Esophagus muscularis mucosa (tissue), 4 donors: ENCODE data around the gene HTRA2. TPM values are rescaled to one million over a fixed set of nuclear protein-coding genes. Genes with fewer than 3 reads are reported as not detected.
"Not testable (repeated sequence)": the region's sequence is repeated elsewhere in the genome, so short reads cannot be mapped to it uniquely, and the experiment has no call there.

ENCODE experiments used
- DNase-seq: peaks from one replicate; pipeline ENCODE4 v3.0.0-alpha.2; 2017; ENCODE audit errors: extremely low spot score
- H3K27ac ChIP-seq, 4 donors: fragments of 200-600 bp; sonication (generic); replicated peaks in 1 of 4; 1 replicate in 3 of 4; 2 replicates in 1 of 4; pipeline ENCODE4 v1.5.1; 2016 to 2019; ENCODE audit warnings: mild to moderate bottlenecking in 1 of 4
- H3K27me3 ChIP-seq, 4 donors: fragments of 200-600 bp; sonication (generic); one replicate each; pipeline versions ENCODE4 v1.5.1 to v1.6.0; 2016 to 2019
- H3K36me3 ChIP-seq, 4 donors: fragments of 200-600 bp; sonication (generic); one replicate each; pipeline ENCODE4 v1.5.1; 2016 to 2019
- H3K4me1 ChIP-seq, 4 donors: fragments of 200-600 bp; sonication (generic); one replicate each; pipeline ENCODE4 v1.5.1; 2016 to 2019
- H3K4me3 ChIP-seq, 4 donors: fragments of 200-600 bp; sonication (generic); 1 replicate in 2 of 4; 2 replicates in 2 of 4; pipeline ENCODE4 v1.5.1; 2016 to 2019; ENCODE audit warnings: mild to moderate bottlenecking in 4 of 4, moderate library complexity in 1 of 4
- H3K9me3 ChIP-seq, 4 donors: fragments of 200-600 bp; sonication (generic); 1 replicate in 3 of 4; 2 replicates in 1 of 4; pipeline ENCODE4 v1.5.1; 2016 to 2019
- CTCF ChIP-seq, 3 experiments: fragments of 200-600 bp in 2 of 3; fragments of 450-650 bp in 1 of 3; sonication (generic) in 2 of 3; IDR thresholded peaks; one replicate each; pipeline ENCODE4 v1.5.1; 2017 to 2019; ENCODE audit warnings: antibody characterized with exemption in 3 of 3, mild to moderate bottlenecking in 2 of 3, moderate library complexity in 1 of 3
- EP300 ChIP-seq: sonication (generic); formaldehyde crosslinking; IDR thresholded peaks from one replicate; pipeline ENCODE4 v1.6.1; 2017; ENCODE audit warnings: antibody characterized with exemption
- POLR2A ChIP-seq: fragments of 450-650 bp; IDR thresholded peaks from one replicate; pipeline ENCODE4 v1.6.1; 2017; ENCODE audit warnings: antibody characterized with exemption, moderate library complexity, mild to moderate bottlenecking, low read depth
- POLR2AphosphoS5 ChIP-seq, 2 donors: sonication (generic); formaldehyde crosslinking; IDR thresholded peaks; one replicate each; pipeline ENCODE4 v1.6.1; 2017; ENCODE audit warnings: antibody characterized with exemption in 2 of 2
- whole genome bisulfite sequencing: methylation state at CpG from one replicate; pipeline ENCODE4 v1.1.5; 2018; 5-methylcytosine and 5-hydroxymethylcytosine counted together
- intact Hi-C: fragments of 100-400 bp; cut with DNase I; formaldehyde crosslinking; loops from one replicate; pipeline ENCODE4 v1.15.1; 2023
- total RNA-seq, 4 donors: library from RNA; depleted of rRNA; stranded (reverse); fragments of >200 nt; gene quantifications; one replicate each; pipeline versions ENCODE4 v1.1.0 to v1.2.1, GENCODE V29; 2016

Gene HTRA2
- total RNA-seq, result 10 to 100 TPM; 29.7 to 37.9 (median 31.9) TPM

GRCh38 chr2:74529357-74530238, at the start of gene HTRA2, which contains the start of gene AUP1:
TSS of gene HTRA2 (plus strand) at chr2:74529933. CDS start at chr2:74530007, 74 bp downstream.
TSS of gene AUP1 (minus strand) at chr2:74529706. CDS start at chr2:74529629, 77 bp downstream.
- Histone ChIP-seq H3K27me3 (no peaks in the 10 kb centered on the region), H3K4me3 (peak within 1 kb of the TSS; percentile 62 to 92 (median 86)), H3K9me3 (no peaks in the 10 kb centered on the region), H3K4me1 (peaks cover 24 to 42% (median 33%) of the 10 kb centered on the region in 4 donors), H3K36me3 (peaks cover 30 to 58% (median 49%) of the 10 kb centered on the region in 4 donors), H3K27ac (peak within 1 kb of the TSS; percentile 83 to 89 (median 87))
- 1% methylated on average over 36 of the region's 87 CpGs for WGBS
- DNase-seq, result peak; percentile 99
- TF ChIP-seq POLR2AphosphoS5 (IDR thresholded peaks at IDR 0.05) (peak; percentile 92 to 95), CTCF (IDR thresholded peaks at IDR 0.05) (peak in 1 of 3 experiments; percentile 20), EP300 (no peak), POLR2A (peak; percentile 53)
- intact Hi-C loops, result loop anchor here (1.0 to 5.0 kb wide), 4 partner anchors 25 to 58 kb away; partner anchors contain the start of gene DOK1

- peaks cover 26 to 44% (median 41%) of the 10 kb centered on the region in 4 donors for H3K4me1 ChIP-seq
- H3K27ac ChIP-seq, result peak overlapping the region; percentile 85 to 96 (median 88)
- DNase-seq, result no peak
- H3K27me3 ChIP-seq, result no peaks in the 10 kb centered on the region
- H3K9me3 ChIP-seq, result no peaks in the 10 kb centered on the region
- 51% methylated on average over 3 of the region's 3 CpGs for WGBS
- TF ChIP-seq POLR2AphosphoS5 (IDR thresholded peaks at IDR 0.05), result no peak
- TF ChIP-seq EP300, result no peak
- TF ChIP-seq CTCF (IDR thresholded peaks at IDR 0.05), result no peak
- TF ChIP-seq POLR2A, result no peak
- peak overlapping the region; percentile 89 to 99 (median 92) for H3K4me3 ChIP-seq
- intact Hi-C loops, result no loop called here
- peaks cover 9 to 65% (median 50%) of the 10 kb centered on the region in 4 donors for H3K36me3 ChIP-seq
These were observed 48.3 kb upstream of the HTRA2 start for GRCh38 chr2:74481431-74481830.

DNA sequence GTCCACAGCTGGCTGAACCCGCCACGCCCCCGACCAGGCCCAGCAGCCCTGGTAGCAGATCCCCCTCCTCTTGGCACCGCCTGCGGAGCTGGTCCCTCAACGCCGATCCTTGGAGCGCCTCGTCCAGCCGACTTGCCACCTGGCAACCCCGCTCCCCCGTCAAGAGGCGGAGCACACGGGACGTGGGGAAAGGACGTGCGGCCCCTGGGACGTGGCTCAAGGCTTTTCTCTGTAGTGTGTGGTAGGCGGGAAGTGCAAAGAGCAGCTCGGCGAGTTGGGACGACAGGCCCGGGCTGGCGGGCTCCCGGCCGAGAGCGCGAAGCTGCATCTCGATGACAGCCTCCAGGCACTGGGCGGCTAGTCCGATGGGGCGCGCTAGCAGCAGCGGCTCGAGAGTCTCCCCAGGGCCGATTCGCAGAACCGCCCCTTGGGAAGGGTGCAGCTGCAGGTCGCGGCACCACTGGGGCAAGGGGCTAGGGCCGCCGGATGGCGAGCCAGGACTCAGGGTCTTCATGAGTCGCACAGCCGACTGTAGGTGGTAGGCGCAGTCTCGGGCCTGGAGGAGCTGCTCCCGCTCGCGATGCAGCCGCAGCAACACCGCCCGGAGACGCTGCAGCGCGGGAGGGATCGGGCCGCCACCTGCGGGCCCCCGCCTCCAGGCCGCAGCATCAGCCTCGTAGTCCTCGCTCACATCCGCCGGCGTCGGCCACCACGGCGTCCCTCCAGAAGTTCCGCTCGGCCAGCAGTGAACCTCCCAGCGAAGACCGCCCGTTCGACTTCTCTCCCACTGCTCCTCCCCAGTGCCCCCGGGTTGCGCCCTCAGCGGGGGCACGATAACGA, 47.6 kb upstream of the HTRA2 start:
- no peaks in the 10 kb centered on the region for H3K27me3 ChIP-seq
- intact Hi-C loops, result no loop called here
- no peak for TF ChIP-seq CTCF (IDR thresholded peaks at IDR 0.05)
- TF ChIP-seq EP300, result no peak
- no peak for TF ChIP-seq POLR2AphosphoS5 (IDR thresholded peaks at IDR 0.05)
- no peak for TF ChIP-seq POLR2A
- DNase-seq, result no peak
- 1% methylated on average over 12 of the region's 80 CpGs for WGBS
- H3K27ac ChIP-seq, result peak overlapping the region; percentile 85 to 96 (median 88)
- H3K4me1 ChIP-seq, result peaks cover 26 to 44% (median 39%) of the 10 kb centered on the region in 4 donors
- H3K4me3 ChIP-seq, result peak overlapping the region; percentile 89 to 99 (median 92)
- H3K9me3 ChIP-seq, result no peaks in the 10 kb centered on the region
- H3K36me3 ChIP-seq, result peaks cover 9 to 67% (median 52%) of the 10 kb centered on the region in 4 donors

- DNase-seq, result peak; percentile 99
- peak; percentile 85 to 86 for TF ChIP-seq POLR2AphosphoS5 (IDR thresholded peaks at IDR 0.05)
- TF ChIP-seq POLR2A, result no peak
- TF ChIP-seq EP300, result no peak
- peak; percentile 80 to 88 (median 85) for TF ChIP-seq CTCF (IDR thresholded peaks at IDR 0.05)
- Histone ChIP-seq H3K27me3 (no peaks in the 10 kb centered on the region), H3K4me3 (peak within 1 kb of the TSS; percentile 89 to 99 (median 92)), H3K9me3 (no peaks in the 10 kb centered on the region), H3K4me1 (peaks cover 26 to 44% (median 39%) of the 10 kb centered on the region in 4 donors), H3K36me3 (peaks cover 9 to 69% (median 54%) of the 10 kb centered on the region in 4 donors), H3K27ac (peak within 1 kb of the TSS; percentile 85 to 96 (median 88))
- WGBS, result 0% methylated on average over 29 of the region's 50 CpGs
- intact Hi-C loops, result loop anchor here (1.0 kb wide), 1 partner anchor 71 kb away; the partner anchor contains the start of gene DOK1
These were observed 46.7 kb upstream of the HTRA2 start, which contains the start of the genes CCDC142 and TTC31 for GRCh38 chr2:74482801-74483674. TSS of gene CCDC142 (minus strand) at chr2:74482998. CDS start at chr2:74482837, 161 bp downstream. TSS of gene TTC31 (plus strand) at chr2:74483081. CDS start at chr2:74483096, 15 bp downstream.

- not testable (repeated sequence) for H3K9me3 ChIP-seq, DNase-seq, H3K27me3 ChIP-seq
- H3K27ac ChIP-seq, result peak overlapping the region in 3 of 4 donors; percentile 85 to 91 (median 86)
- 81% methylated on average over 19 of the region's 19 CpGs for whole genome bisulfite sequencing
- peaks cover 26 to 44% (median 39%) of the 10 kb centered on the region in 4 donors for H3K4me1 ChIP-seq
- peak overlapping the region; percentile 89 to 99 (median 92) for H3K4me3 ChIP-seq
- peaks cover 6 to 69% (median 57%) of the 10 kb centered on the region in 4 donors for H3K36me3 ChIP-seq
- intact Hi-C loops, result loop anchor here (1.0 kb wide), 2 partner anchors 71 to 104 kb away; partner anchors contain the start of gene DOK1
These were observed 46.0 kb upstream of the HTRA2 start for GRCh38 chr2:74483675-74484164.
